GM12878 (cell line): ENCODE results near the gene NXPE1. TPM values are rescaled to one million over a fixed set of nuclear protein-coding genes. Genes with fewer than 3 reads are reported as not detected.
A peak's percentile ranks its signal among the peaks of the same experiment; 100 is the strongest.

Experiments
- ATAC-seq: fragments of 200-7000 bp; cut with Tn5 transposase; 3 replicates; pipeline ENCODE4 v1.9.1; 2020; ENCODE audit warnings: mild to moderate bottlenecking, moderate library complexity
- BruUV-seq: library from RNA; stranded (reverse); fragments of 400-500 nt; replicated peaks from 2 replicates; lab custom pipeline; 2021; lab: Mats Ljungman, UMichigan
- CTCF ChIA-PET: fragments of 300-600 bp; sonication (Branson Sonifier 250); formaldehyde crosslinking; extraction: SDS; loops from one replicate; lab custom pipeline; 2021; ENCODE audit warnings: inconsistent platforms; lab: Yijun Ruan, JAX
- POLR2A ChIA-PET: fragments of 350-600 bp; formaldehyde crosslinking; extraction: SDS; loops from one replicate; lab custom pipeline; 2021; ENCODE audit warnings: inconsistent platforms; lab: Charles Lee
- RAD21 ChIA-PET: fragments of 300-600 bp; sonication (Branson Sonifier 250); formaldehyde crosslinking; loops from one replicate; lab custom pipeline; 2023; ENCODE audit warnings: antibody characterized with exemption; ENCODE audit not compliant: unreplicated experiment; lab: Charles Lee
- SMC1A ChIA-PET: fragments of 300-600 bp; sonication (Branson Sonifier 250); formaldehyde crosslinking; loops from one replicate; lab custom pipeline; 2023; ENCODE audit not compliant: unreplicated experiment, uncharacterized antibody; lab: Charles Lee
- DNase-seq: peaks from one replicate; pipeline ENCODE4 v3.0.0-alpha.2; 2011; ENCODE audit warnings: low read depth, low spot score
- FAIRE-seq: peaks from 3 replicates; lab custom pipeline; 2011; peaks lifted over from hg19 to GRCh38; lab: Jason Lieb, UNC
- H2AFZ ChIP-seq: 2 replicates; pipeline ENCODE4 v1.6.0; 2011; ENCODE audit warnings: low read depth, low read length, control low read depth; ENCODE audit not compliant: control insufficient read depth
- H3K27ac ChIP-seq: 2 replicates; pipeline ENCODE4 v1.5.1; 2011; ENCODE audit warnings: control low read depth; ENCODE audit not compliant: control insufficient read depth, insufficient read depth
- H3K27me3 ChIP-seq, 2 experiments: replicated peaks in 1 of 2; 2 replicates each; pipeline versions ENCODE4 v1.6.0 to v1.6.1; 2011; ENCODE audit warnings: low read length in 1 of 2; ENCODE audit not compliant: control insufficient read depth in 2 of 2, insufficient read depth in 2 of 2
- H3K36me3 ChIP-seq, 2 experiments: 2 replicates each; pipeline ENCODE4 v1.5.1; 2011; ENCODE audit warnings: low read length in 1 of 2; ENCODE audit not compliant: control insufficient read depth in 2 of 2, insufficient read depth in 2 of 2
- H3K4me1 ChIP-seq: 2 replicates; pipeline ENCODE4 v1.6.1; 2011; ENCODE audit warnings: mild to moderate bottlenecking, low read length, moderate library complexity, mixed read lengths; ENCODE audit not compliant: control insufficient read depth, insufficient read depth
- H3K4me2 ChIP-seq: 2 replicates; pipeline ENCODE4 v1.6.0; 2011; ENCODE audit warnings: control low read depth; ENCODE audit not compliant: control insufficient read depth, insufficient read depth
- H3K4me3 ChIP-seq: fragments of 200-600 bp; sonication (generic); 2 replicates; pipeline ENCODE4 v1.5.1; 2016
- H3K79me2 ChIP-seq: 2 replicates; pipeline ENCODE4 v1.6.0; 2011; ENCODE audit warnings: low read length; ENCODE audit not compliant: control insufficient read depth, insufficient read depth
- H3K9ac ChIP-seq: 2 replicates; pipeline ENCODE4 v1.8.0; 2011; ENCODE audit warnings: low read length, control low read depth, mixed read lengths; ENCODE audit not compliant: control insufficient read depth, insufficient read depth
- H3K9me3 ChIP-seq: replicated peaks from 3 replicates; pipeline ENCODE4 v1.5.1; 2011; ENCODE audit warnings: mild to moderate bottlenecking, low read length; ENCODE audit not compliant: control insufficient read depth, insufficient read depth
- H4K20me1 ChIP-seq: 2 replicates; pipeline ENCODE4 v1.6.0; 2011; ENCODE audit not compliant: control insufficient read depth, insufficient read depth
- EP300 ChIP-seq, 2 experiments: fragments of 150-350 bp in 1 of 2; IDR thresholded peaks; 2 replicates each; pipeline ENCODE4 v1.6.1; 2011 to 2012; ENCODE audit warnings: low read depth in 2 of 2, low read length in 2 of 2, borderline replicate concordance in 1 of 2, improper control_type of control experiment in 1 of 2, inconsistent platforms in 1 of 2; ENCODE audit not compliant: control insufficient read depth in 1 of 2
- GABPA ChIP-seq: IDR thresholded peaks from 2 replicates; pipeline ENCODE4 v1.6.1; 2014; ENCODE audit warnings: antibody characterized with exemption, low read depth, mild to moderate bottlenecking, inconsistent platforms
- GATAD2B ChIP-seq: fragments of 450-650 bp; conservative IDR thresholded peaks from 2 replicates; pipeline ENCODE4 v1.6.1; 2017; ENCODE audit warnings: low read depth, mild to moderate bottlenecking, moderate library complexity
- HDAC2 ChIP-seq: fragments of 200-600 bp; sonication (generic); IDR thresholded peaks from 2 replicates; pipeline ENCODE4 v1.6.1; 2017
- HDGF ChIP-seq: fragments of 450-650 bp; IDR thresholded peaks from 2 replicates; pipeline ENCODE4 v1.6.1; 2016; ENCODE audit warnings: antibody characterized with exemption
- IKZF1 ChIP-seq: fragments of 450-650 bp; conservative IDR thresholded peaks from 2 replicates; pipeline ENCODE4 v1.6.1; 2017; ENCODE audit warnings: antibody characterized with exemption, mild to moderate bottlenecking
- KLF5 ChIP-seq: fragments of 450-650 bp; IDR thresholded peaks from 2 replicates; pipeline ENCODE4 v1.6.1; 2014; ENCODE audit warnings: mild to moderate bottlenecking; ENCODE audit not compliant: partially characterized antibody
- NFIC ChIP-seq: IDR thresholded peaks from 2 replicates; pipeline ENCODE4 v1.6.1; 2012; ENCODE audit warnings: low read depth, mild to moderate bottlenecking, inconsistent platforms, low read length, moderate library complexity
- NR2F1 ChIP-seq: fragments of 450-650 bp; conservative IDR thresholded peaks from 2 replicates; pipeline ENCODE4 v1.6.1; 2017; ENCODE audit warnings: mild to moderate bottlenecking
- RAD51 ChIP-seq: fragments of 450-650 bp; IDR thresholded peaks from 2 replicates; pipeline ENCODE4 v1.6.1; 2016; ENCODE audit warnings: moderate library complexity, mild to moderate bottlenecking, inconsistent platforms
- SMARCA5 ChIP-seq: fragments of 450-650 bp; IDR thresholded peaks from 2 replicates; pipeline ENCODE4 v1.6.1; 2017; ENCODE audit warnings: mild to moderate bottlenecking
- TCF3 ChIP-seq: IDR thresholded peaks from 2 replicates; pipeline ENCODE4 v1.6.1; 2012; ENCODE audit warnings: low read depth, mild to moderate bottlenecking, low read length, borderline replicate concordance; ENCODE audit not compliant: insufficient read depth
- YY1 ChIP-seq: IDR thresholded peaks from 2 replicates; pipeline ENCODE4 v1.6.1; 2011; ENCODE audit warnings: low read depth, mild to moderate bottlenecking, low read length
- ZNF217 ChIP-seq: fragments of 450-650 bp; IDR thresholded peaks from 2 replicates; pipeline ENCODE4 v1.6.1; 2017; ENCODE audit warnings: antibody characterized with exemption, mild to moderate bottlenecking
- ZNF24 ChIP-seq: fragments of 450-650 bp; IDR thresholded peaks from 2 replicates; pipeline ENCODE4 v1.6.1; 2017; ENCODE audit warnings: antibody characterized with exemption, mild to moderate bottlenecking
- ZNF384 ChIP-seq: IDR thresholded peaks from 2 replicates; pipeline ENCODE4 v1.6.1; 2012; ENCODE audit warnings: low read depth, mild to moderate bottlenecking, low read length, improper control_type of control experiment, borderline replicate concordance
- ZNF622 ChIP-seq: fragments of 450-650 bp; IDR thresholded peaks from 2 replicates; pipeline ENCODE4 v1.6.1; 2017; ENCODE audit warnings: mild to moderate bottlenecking, inconsistent platforms
- WGBS: methylation state at CpG from one replicate; pipeline ENCODE4 v1.1.6; 2016; ENCODE audit warnings: low lambda C conversion rate; ENCODE audit not compliant: insufficient replicate concordance, insufficient coverage; ENCODE audit errors: missing lambda C conversion rate; 5-methylcytosine and 5-hydroxymethylcytosine counted together
- in situ Hi-C: fragments of 300-500 bp; cut with MboI; formaldehyde crosslinking; loops from 9 replicates; pipeline ENCODE4 v1.14.3; 2018; ENCODE audit warnings: mixed read lengths
- intact Hi-C: fragments of 100-400 bp; cut with micrococcal nuclease; formaldehyde crosslinking; loops from one replicate; pipeline ENCODE4 v1.14.2; 2022; ENCODE audit not compliant: unreplicated experiment
- polyA plus RNA-seq, 11 experiments: library from polyadenylated mRNA; depleted of rRNA in 4 of 11; unstranded in 6 of 11; stranded (reverse) in 5 of 11; fragments of >200 nt; fragmentation: Nextera tagmentation in 4 of 11; fragmentation: Illumina TruSeq in 1 of 11; extraction: Ambion mirVana in 4 of 11; extraction: Trizol in 1 of 11; gene quantifications; 1 replicate in 1 of 11; 2 replicates in 10 of 11; pipeline versions ENCODE4 v1.2.1 to v1.2.3, GENCODE V29; 2011 to 2016; ENCODE audit warnings: inconsistent platforms in 2 of 11, missing spikeins in 2 of 11, low read depth in 1 of 11
- total RNA-seq, 4 experiments: library from RNA; depleted of rRNA in 3 of 4; stranded (reverse); fragments of >200 nt in 3 of 4; fragmentation: Illumina TruSeq in 1 of 4; extraction: Trizol in 1 of 4; gene quantifications; 2 replicates each; pipeline versions ENCODE4 v1.2.1 to v1.2.3, GENCODE V29; 2013 to 2021
- TF ChIP-seq, protein P1 (sequence below): IDR thresholded peaks from 2 replicates; pipeline ENCODE4 v1.6.1; 2012; ENCODE audit warnings: low read length, inconsistent platforms
- TF ChIP-seq, protein P2 (sequence below): fragments of 450-650 bp; IDR thresholded peaks from 2 replicates; pipeline ENCODE4 v1.6.1; 2018; ENCODE audit warnings: borderline replicate concordance, mild to moderate bottlenecking; ENCODE audit not compliant: partially characterized antibody

The NXPE1 gene
- total and polyA plus RNA-seq, 10 of the 15 experiments (the other 5 are each of a cell fraction or from before 2014, with no cell fraction given), result not detected

DNA sequence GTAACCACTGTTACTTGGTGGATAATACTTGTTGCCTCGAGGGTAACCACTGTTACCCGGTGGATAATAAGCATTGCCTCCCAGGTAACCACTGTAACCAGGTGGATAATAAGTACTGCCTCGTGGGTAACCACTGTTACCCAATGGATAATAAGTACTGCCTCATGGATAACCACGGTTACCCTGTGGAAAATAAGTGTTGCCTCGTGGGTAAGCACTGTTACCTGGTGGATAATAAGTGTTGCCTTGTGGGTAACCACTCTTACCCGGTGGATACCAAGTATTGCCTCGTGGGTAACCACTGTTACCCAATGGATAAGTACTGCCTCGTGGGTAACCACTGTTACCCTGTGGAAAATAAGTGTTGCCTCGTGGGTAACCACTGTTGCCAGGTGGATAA, 48.9 kb upstream of the NXPE1 start (continued):
- TF ChIP-seq, protein P1, sequence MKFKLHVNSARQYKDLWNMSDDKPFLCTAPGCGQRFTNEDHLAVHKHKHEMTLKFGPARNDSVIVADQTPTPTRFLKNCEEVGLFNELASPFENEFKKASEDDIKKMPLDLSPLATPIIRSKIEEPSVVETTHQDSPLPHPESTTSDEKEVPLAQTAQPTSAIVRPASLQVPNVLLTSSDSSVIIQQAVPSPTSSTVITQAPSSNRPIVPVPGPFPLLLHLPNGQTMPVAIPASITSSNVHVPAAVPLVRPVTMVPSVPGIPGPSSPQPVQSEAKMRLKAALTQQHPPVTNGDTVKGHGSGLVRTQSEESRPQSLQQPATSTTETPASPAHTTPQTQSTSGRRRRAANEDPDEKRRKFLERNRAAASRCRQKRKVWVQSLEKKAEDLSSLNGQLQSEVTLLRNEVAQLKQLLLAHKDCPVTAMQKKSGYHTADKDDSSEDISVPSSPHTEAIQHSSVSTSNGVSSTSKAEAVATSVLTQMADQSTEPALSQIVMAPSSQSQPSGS, result 0 out of 2 replicates have a peak, but pooled peaks have one; percentile 9
- TF ChIP-seq NFIC, result peak; percentile 21; the same call in 1 of the 2 replicates
- TF ChIP-seq NR2F1, result 0 out of 2 replicates have a peak, but pooled peaks have one; percentile 21

GRCh38 chr11:114607753-114608459, 48.2 kb upstream of the NXPE1 start:
- WGBS, result 1% methylated on average over 11 of the region's 11 CpGs
- no peak overlapping the region for H2AFZ ChIP-seq
- ChIA-PET RAD21 (no interaction called here), POLR2A (no interaction called here), CTCF (no interaction called here), SMC1A (no interaction called here)
- peaks cover 5% of the 10 kb centered on the region; the same call in 1 of the 3 replicates for H3K9me3 ChIP-seq
- H3K9ac ChIP-seq, result no peak overlapping the region
- no peaks in the 10 kb centered on the region; the same call in 1 of the 2 replicates for H4K20me1 ChIP-seq
- H3K4me2 ChIP-seq, result no peak overlapping the region
- BruUV-seq, result no TSS peak
- no peaks in the 10 kb centered on the region for H3K79me2 ChIP-seq
- in situ Hi-C loops (no loop called here), intact Hi-C loops (loop anchor here (5.0 kb wide), 1 partner anchor 266 kb away; no protein-coding TSS in a partner anchor)
- H3K4me3 ChIP-seq, result no peak overlapping the region
- ATAC-seq (peak; percentile 12; the same call in 1 of the 3 replicates), DNase-seq (no peak), FAIRE-seq (no peak)
- no peaks in the 10 kb centered on the region for H3K36me3 ChIP-seq
- 0 out of 4 replicates have a peak, but pooled peaks cover 0 to 4% of the 10 kb centered on the region in 2 experiments for H3K27me3 ChIP-seq
- H3K4me1 ChIP-seq, result no peaks in the 10 kb centered on the region
- no peak overlapping the region for H3K27ac ChIP-seq
- TF ChIP-seq GABPA (no peak), YY1 (no peak), IKZF1 (no peak), EP300 (IDR thresholded peaks at IDR 0.05; ENCODE audit: borderline replicate concordance in 1 of 2, control insufficient read depth in 1 of 2, low read depth in 2 of 2, low read length in 2 of 2) (no peak), HDGF (no peak), SMARCA5 (no peak), TCF3 (no peak), ZNF384 (no peak), RAD51 (no peak; the same call in 1 of the 2 replicates), KLF5 (no peak), NFIC (peak; percentile 23; the same call in 1 of the 2 replicates), ZNF24 (peak; percentile 98), ZNF217 (peak; percentile 79), GATAD2B (no peak), ZNF622 (no peak), HDAC2 (no peak)
- TF ChIP-seq, protein P2, sequence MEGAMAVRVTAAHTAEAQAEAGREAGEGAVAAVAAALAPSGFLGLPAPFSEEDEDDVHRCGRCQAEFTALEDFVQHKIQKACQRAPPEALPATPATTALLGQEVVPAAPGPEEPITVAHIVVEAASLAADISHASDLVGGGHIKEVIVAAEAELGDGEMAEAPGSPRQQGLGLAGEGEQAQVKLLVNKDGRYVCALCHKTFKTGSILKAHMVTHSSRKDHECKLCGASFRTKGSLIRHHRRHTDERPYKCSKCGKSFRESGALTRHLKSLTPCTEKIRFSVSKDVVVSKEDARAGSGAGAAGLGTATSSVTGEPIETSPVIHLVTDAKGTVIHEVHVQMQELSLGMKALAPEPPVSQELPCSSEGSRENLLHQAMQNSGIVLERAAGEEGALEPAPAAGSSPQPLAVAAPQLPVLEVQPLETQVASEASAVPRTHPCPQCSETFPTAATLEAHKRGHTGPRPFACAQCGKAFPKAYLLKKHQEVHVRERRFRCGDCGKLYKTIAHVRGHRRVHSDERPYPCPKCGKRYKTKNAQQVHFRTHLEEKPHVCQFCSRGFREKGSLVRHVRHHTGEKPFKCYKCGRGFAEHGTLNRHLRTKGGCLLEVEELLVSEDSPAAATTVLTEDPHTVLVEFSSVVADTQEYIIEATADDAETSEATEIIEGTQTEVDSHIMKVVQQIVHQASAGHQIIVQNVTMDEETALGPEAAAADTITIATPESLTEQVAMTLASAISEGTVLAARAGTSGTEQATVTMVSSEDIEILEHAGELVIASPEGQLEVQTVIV, result no peak
